PC-3 (cell line): ENCODE results near the gene CLDN24. TPM values are rescaled to one million over a fixed set of nuclear protein-coding genes. Genes with fewer than 3 reads are reported as not detected.

ENCODE experiments used
- ATAC-seq: fragments of 200-7000 bp; cut with Tn5 transposase; 2 replicates; pipeline ENCODE4 v1.9.1; 2020; ENCODE audit warnings: mild to moderate bottlenecking, moderate library complexity
- BruUV-seq: library from RNA; stranded (reverse); fragments of 400-500 nt; replicated peaks from 2 replicates; lab custom pipeline; 2021; lab: Mats Ljungman, UMichigan
- CTCF ChIA-PET: fragments of 300-600 bp; sonication (Branson Sonifier 250); formaldehyde crosslinking; loops from one replicate; lab custom pipeline; 2022; ENCODE audit warnings: antibody characterized with exemption; lab: Charles Lee
- POLR2A ChIA-PET: fragments of 300-600 bp; sonication (Branson Sonifier 250); formaldehyde crosslinking; loops from one replicate; lab custom pipeline; 2022; ENCODE audit warnings: antibody characterized with exemption; ENCODE audit not compliant: unreplicated experiment; lab: Charles Lee
- DNase-seq: peaks from one replicate; pipeline ENCODE4 v3.0.0-alpha.2; 2015
- H2AFZ ChIP-seq: fragments of 300-600 bp; sonication (generic); 2 replicates; pipeline ENCODE4 v1.6.0; 2016; ENCODE audit warnings: antibody characterized with exemption, low read length
- H3F3A ChIP-seq: fragments of 300-600 bp; sonication (generic); one replicate; pipeline ENCODE4 v1.6.0; 2017; ENCODE audit warnings: antibody characterized with exemption, low read length, control low read depth, mild to moderate bottlenecking; ENCODE audit not compliant: unreplicated experiment
- H3K27ac ChIP-seq: fragments of 300-600 bp; sonication (generic); 2 replicates; pipeline ENCODE4 v1.5.1; 2016; ENCODE audit warnings: mild to moderate bottlenecking, low read length
- H3K27me3 ChIP-seq: fragments of 300-600 bp; sonication (generic); 2 replicates; pipeline ENCODE4 v1.6.1; 2016; ENCODE audit warnings: low read length, mixed read lengths
- H3K36me3 ChIP-seq: fragments of 300-600 bp; sonication (generic); 2 replicates; pipeline ENCODE4 v1.6.1; 2016; ENCODE audit warnings: low read depth, mixed run types, low read length, mixed read lengths
- H3K4me1 ChIP-seq: fragments of 300-600 bp; sonication (generic); 2 replicates; pipeline ENCODE4 v1.5.1; 2016; ENCODE audit warnings: low read length; ENCODE audit not compliant: insufficient read depth
- H3K4me2 ChIP-seq: fragments of 300-600 bp; sonication (generic); 2 replicates; pipeline ENCODE4 v1.6.0; 2016; ENCODE audit warnings: low read length
- H3K4me3 ChIP-seq: fragments of 300-600 bp; sonication (generic); 2 replicates; pipeline ENCODE4 v1.5.1; 2016; ENCODE audit warnings: mild to moderate bottlenecking, low read length, mixed read lengths
- H3K79me2 ChIP-seq: fragments of 300-600 bp; sonication (generic); 2 replicates; pipeline ENCODE4 v1.6.1; 2017; ENCODE audit warnings: low read length, mixed read lengths
- H3K9ac ChIP-seq: fragments of 300-600 bp; sonication (generic); 2 replicates; pipeline ENCODE4 v1.6.0; 2016; ENCODE audit warnings: mild to moderate bottlenecking, low read length
- H3K9me2 ChIP-seq: fragments of 300-600 bp; sonication (generic); replicated peaks from 2 replicates; pipeline ENCODE4 v1.6.1; 2016; ENCODE audit warnings: mixed run types, low read length, mixed read lengths
- H3K9me3 ChIP-seq: fragments of 300-600 bp; sonication (generic); 2 replicates; pipeline ENCODE4 v1.6.1; 2016; ENCODE audit warnings: low read length, mixed read lengths
- H4K20me1 ChIP-seq: fragments of 300-600 bp; sonication (generic); 2 replicates; pipeline ENCODE4 v1.6.1; 2016; ENCODE audit warnings: low read length, mixed read lengths
- CTCF ChIP-seq: fragments of 300-600 bp; sonication (generic); conservative IDR thresholded peaks from 2 replicates; pipeline ENCODE4 v1.5.1; 2017; ENCODE audit warnings: antibody characterized with exemption, low read depth, mild to moderate bottlenecking, low read length
- EZH2 ChIP-seq: fragments of 300-600 bp; sonication (generic); IDR thresholded peaks from one replicate; pipeline ENCODE4 v1.6.1; 2017; ENCODE audit warnings: antibody characterized with exemption, mild to moderate bottlenecking, low read length; ENCODE audit not compliant: unreplicated experiment
- EZH2phosphoT487 ChIP-seq: fragments of 300-600 bp; sonication (generic); IDR thresholded peaks from 2 replicates; pipeline ENCODE4 v1.6.1; 2018; ENCODE audit warnings: mild to moderate bottlenecking, antibody characterized with exemption, low read length, borderline replicate concordance
- intact Hi-C: fragments of 100-400 bp; cut with micrococcal nuclease; formaldehyde crosslinking; loops from 2 replicates; pipeline ENCODE4 v1.9.0; 2023
- total RNA-seq: library from RNA; depleted of rRNA; stranded (reverse); fragments of >200 nt; gene quantifications from 2 replicates; pipeline ENCODE4 v1.2.3, GENCODE V29; 2014

CLDN24 gene
- total RNA-seq, 1 experiment from 2014 or later: not detected

GRCh38 chr4:183356931-183357675 is 34.9 kb upstream of the CLDN24 start:
- H3K4me1 ChIP-seq: peaks cover 15% of the 10 kb centered on the region
- DNase-seq: no peak
- no peaks in the 10 kb centered on the region for H3K27me3 ChIP-seq
- no peak overlapping the region for H3K27ac ChIP-seq
- H3F3A ChIP-seq: no peaks in the 10 kb centered on the region
- BruUV-seq: no TSS peak
- TF ChIP-seq EZH2: no peak
- no peak for TF ChIP-seq EZH2phosphoT487
- TF ChIP-seq CTCF: no peak
- H3K9me3 ChIP-seq: no peaks in the 10 kb centered on the region
- H3K36me3 ChIP-seq: no peaks in the 10 kb centered on the region
- ChIA-PET POLR2A (no interaction called here), CTCF (no interaction called here)
- intact Hi-C loops: no loop called here
- H3K9me2 ChIP-seq: no peaks in the 10 kb centered on the region
- H3K79me2 ChIP-seq: no peaks in the 10 kb centered on the region
- H2AFZ ChIP-seq: no peak overlapping the region
- ATAC-seq: no peak
- no peak overlapping the region for H3K9ac ChIP-seq
- no peak overlapping the region for H3K4me2 ChIP-seq
- H4K20me1 ChIP-seq: no peaks in the 10 kb centered on the region
- H3K4me3 ChIP-seq: no peak overlapping the region

GRCh38 chr4:183356173-183356830 is 34.1 kb upstream of the CLDN24 start:
- TF ChIP-seq CTCF (no peak), EZH2 (no peak), EZH2phosphoT487 (no peak)
- Histone ChIP-seq H4K20me1 (no peaks in the 10 kb centered on the region), H3K79me2 (no peaks in the 10 kb centered on the region), H2AFZ (no peak overlapping the region), H3K9me3 (no peaks in the 10 kb centered on the region), H3F3A (no peaks in the 10 kb centered on the region), H3K4me1 (peaks cover 15% of the 10 kb centered on the region), H3K9me2 (no peaks in the 10 kb centered on the region), H3K9ac (no peak overlapping the region), H3K4me2 (peak overlapping the region; percentile 37; the same call in 1 of the 2 replicates), H3K27me3 (no peaks in the 10 kb centered on the region), H3K36me3 (no peaks in the 10 kb centered on the region), H3K27ac (no peak overlapping the region), H3K4me3 (no peak overlapping the region)
- ATAC-seq (no peak), DNase-seq (no peak)
- intact Hi-C loops: no loop called here
- BruUV-seq: no TSS peak
- CTCF ChIA-PET: no interaction called here
- POLR2A ChIA-PET: no interaction called here

- Histone ChIP-seq H3K9me2 (no peaks in the 10 kb centered on the region), H3F3A (no peaks in the 10 kb centered on the region), H3K4me3 (no peak overlapping the region), H4K20me1 (no peaks in the 10 kb centered on the region), H3K36me3 (no peaks in the 10 kb centered on the region), H3K79me2 (no peaks in the 10 kb centered on the region), H3K9ac (no peak overlapping the region), H3K9me3 (no peaks in the 10 kb centered on the region), H3K27me3 (no peaks in the 10 kb centered on the region), H3K4me1 (peaks cover 15% of the 10 kb centered on the region), H3K4me2 (peak overlapping the region; percentile 37; the same call in 1 of the 2 replicates), H3K27ac (peak overlapping the region; percentile 64), H2AFZ (no peak overlapping the region)
- intact Hi-C loops: no loop called here
- ChIA-PET POLR2A (no interaction called here), CTCF (no interaction called here)
- ATAC-seq (peak; percentile 78), DNase-seq (peak; percentile 72)
- no peak for TF ChIP-seq CTCF
- BruUV-seq: no TSS peak
Observed at GRCh38 chr4:183355405-183355804, 33.2 kb upstream of the CLDN24 start.
